Measurements from ENCODE around the gene NFIA. TPM values are rescaled to one million over a fixed set of nuclear protein-coding genes. Genes with fewer than 3 reads are reported as not detected.

The NFIA gene
- total RNA-seq, 2 donors from 2014 or later, result 61.4 to 86.3 TPM

DNA sequence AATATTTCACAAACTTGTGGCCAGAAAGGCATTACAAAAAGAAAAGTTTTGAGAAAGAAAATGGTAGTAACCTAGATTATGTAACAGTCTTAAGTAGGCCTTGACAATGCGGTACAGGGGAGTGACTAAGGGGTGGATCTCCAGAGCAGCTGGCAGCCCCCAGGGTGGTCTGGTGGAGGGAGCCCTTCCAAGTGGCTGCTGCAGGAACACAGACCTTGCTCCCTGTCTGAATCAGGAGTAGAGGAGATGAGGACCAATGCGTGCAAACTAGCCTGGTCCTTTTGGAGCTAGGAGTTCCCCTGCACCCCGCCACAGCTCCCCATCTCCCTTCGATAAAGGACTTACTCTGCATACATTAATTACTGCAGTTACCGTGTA, 189.0 kb downstream of the NFIA start:
- Histone ChIP-seq H3K36me3 (no peaks in the 10 kb centered on the region), H3K27me3 (replicated peaks; ENCODE audit: insufficient read depth) (no peaks in the 10 kb centered on the region), H3K27ac (no peak overlapping the region), H3K4me3 (no peak overlapping the region), H3K4me1 (replicated peaks) (no peaks in the 10 kb centered on the region), H3K9me3 (no peaks in the 10 kb centered on the region)
- no peak for DNase-seq (ENCODE audit: low spot score)
- intact Hi-C loops (cut with DNase I), result no loop called here
- 89% methylated on average over 5 of the region's 5 CpGs for WGBS
- TF ChIP-seq POLR2AphosphoS5 (IDR thresholded peaks at IDR 0.05) (no peak), POLR2A (IDR thresholded peaks at IDR 0.05) (no peak)
- TF ChIP-seq, protein P1, sequence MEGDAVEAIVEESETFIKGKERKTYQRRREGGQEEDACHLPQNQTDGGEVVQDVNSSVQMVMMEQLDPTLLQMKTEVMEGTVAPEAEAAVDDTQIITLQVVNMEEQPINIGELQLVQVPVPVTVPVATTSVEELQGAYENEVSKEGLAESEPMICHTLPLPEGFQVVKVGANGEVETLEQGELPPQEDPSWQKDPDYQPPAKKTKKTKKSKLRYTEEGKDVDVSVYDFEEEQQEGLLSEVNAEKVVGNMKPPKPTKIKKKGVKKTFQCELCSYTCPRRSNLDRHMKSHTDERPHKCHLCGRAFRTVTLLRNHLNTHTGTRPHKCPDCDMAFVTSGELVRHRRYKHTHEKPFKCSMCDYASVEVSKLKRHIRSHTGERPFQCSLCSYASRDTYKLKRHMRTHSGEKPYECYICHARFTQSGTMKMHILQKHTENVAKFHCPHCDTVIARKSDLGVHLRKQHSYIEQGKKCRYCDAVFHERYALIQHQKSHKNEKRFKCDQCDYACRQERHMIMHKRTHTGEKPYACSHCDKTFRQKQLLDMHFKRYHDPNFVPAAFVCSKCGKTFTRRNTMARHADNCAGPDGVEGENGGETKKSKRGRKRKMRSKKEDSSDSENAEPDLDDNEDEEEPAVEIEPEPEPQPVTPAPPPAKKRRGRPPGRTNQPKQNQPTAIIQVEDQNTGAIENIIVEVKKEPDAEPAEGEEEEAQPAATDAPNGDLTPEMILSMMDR (IDR thresholded peaks at IDR 0.05), result no peak

DNA sequence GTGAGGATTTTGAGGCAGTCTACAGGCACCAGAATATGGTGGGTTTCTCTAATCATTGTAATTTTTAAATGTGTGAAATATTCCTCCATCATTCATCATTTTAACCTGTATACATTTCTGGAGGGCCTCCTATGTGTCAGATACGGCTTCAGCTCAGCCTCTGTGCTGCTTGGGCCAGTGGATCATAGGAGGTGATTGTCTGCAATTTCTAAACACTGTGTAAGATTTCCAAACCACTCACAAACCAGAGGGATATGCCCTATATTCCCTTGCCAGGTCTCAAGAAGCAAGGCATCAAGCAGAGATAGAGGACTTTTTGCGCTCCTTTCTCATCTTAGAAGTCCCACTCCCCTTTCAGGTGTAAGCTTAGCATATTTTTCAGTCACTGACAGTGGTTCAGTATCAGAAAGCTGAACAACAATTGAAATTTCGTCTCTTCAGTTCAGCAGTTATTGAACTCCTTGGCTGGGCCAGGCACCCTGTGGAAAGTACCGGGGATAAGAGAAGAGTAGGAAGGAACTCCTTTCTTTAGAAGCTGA, 190.9 kb downstream of the NFIA start:
- H3K27ac ChIP-seq, result no peak overlapping the region
- intact Hi-C loops (cut with DNase I), result no loop called here
- WGBS, result 81% methylated on average over 4 of the region's 4 CpGs
- no peaks in the 10 kb centered on the region for H3K36me3 ChIP-seq
- no peak for TF ChIP-seq POLR2AphosphoS5 (IDR thresholded peaks at IDR 0.05)
- TF ChIP-seq POLR2A (IDR thresholded peaks at IDR 0.05), result no peak
- TF ChIP-seq, protein P1 (IDR thresholded peaks at IDR 0.05), result no peak
- no peak overlapping the region for H3K4me3 ChIP-seq
- H3K9me3 ChIP-seq, result no peaks in the 10 kb centered on the region
- no peak for DNase-seq (ENCODE audit: low spot score)
- H3K27me3 ChIP-seq (replicated peaks; ENCODE audit: insufficient read depth), result no peaks in the 10 kb centered on the region
- H3K4me1 ChIP-seq (replicated peaks), result no peaks in the 10 kb centered on the region

- Histone ChIP-seq H3K9me3 (no peaks in the 10 kb centered on the region), H3K4me3 (no peak overlapping the region), H3K27ac (no peak overlapping the region), H3K27me3 (replicated peaks; ENCODE audit: insufficient read depth) (no peaks in the 10 kb centered on the region), H3K36me3 (no peaks in the 10 kb centered on the region), H3K4me1 (replicated peaks) (no peaks in the 10 kb centered on the region)
- intact Hi-C loops (cut with DNase I), result no loop called here
- TF ChIP-seq POLR2A (IDR thresholded peaks at IDR 0.05) (no peak), POLR2AphosphoS5 (IDR thresholded peaks at IDR 0.05) (no peak)
- TF ChIP-seq, protein P1 (IDR thresholded peaks at IDR 0.05), result no peak
- WGBS, result 91% methylated on average over 5 of the region's 5 CpGs
- DNase-seq (ENCODE audit: low spot score), result no peak
These were observed 191.5 kb downstream of the NFIA start for GRCh38 chr1:61273861-61274260.

- Histone ChIP-seq H3K4me1 (replicated peaks) (no peaks in the 10 kb centered on the region), H3K9me3 (no peaks in the 10 kb centered on the region), H3K4me3 (no peak overlapping the region), H3K27me3 (replicated peaks; ENCODE audit: insufficient read depth) (no peaks in the 10 kb centered on the region), H3K36me3 (no peaks in the 10 kb centered on the region), H3K27ac (no peak overlapping the region)
- DNase-seq (ENCODE audit: low spot score), result no peak
- TF ChIP-seq POLR2A (IDR thresholded peaks at IDR 0.05) (no peak), POLR2AphosphoS5 (IDR thresholded peaks at IDR 0.05) (no peak)
- TF ChIP-seq, protein P1 (IDR thresholded peaks at IDR 0.05), result no peak
- WGBS, result 83% methylated on average over 7 of the region's 7 CpGs
- intact Hi-C loops (cut with DNase I), result no loop called here
These were observed 192.6 kb downstream of the NFIA start for GRCh38 chr1:61274939-61275338.

- no peaks in the 10 kb centered on the region for H3K4me1 ChIP-seq (replicated peaks)
- intact Hi-C loops (cut with DNase I), result no loop called here
- no peak overlapping the region for H3K27ac ChIP-seq
- H3K4me3 ChIP-seq, result no peak overlapping the region
- H3K9me3 ChIP-seq, result no peaks in the 10 kb centered on the region
- no peaks in the 10 kb centered on the region for H3K36me3 ChIP-seq
- DNase-seq (ENCODE audit: low spot score), result no peak
- WGBS, result 85% methylated on average over 3 of the region's 3 CpGs
- H3K27me3 ChIP-seq (replicated peaks; ENCODE audit: insufficient read depth), result no peaks in the 10 kb centered on the region
- TF ChIP-seq POLR2AphosphoS5 (IDR thresholded peaks at IDR 0.05) (no peak), POLR2A (IDR thresholded peaks at IDR 0.05) (no peak)
- TF ChIP-seq, protein P1 (IDR thresholded peaks at IDR 0.05), result no peak
These were observed 193.9 kb downstream of the NFIA start for GRCh38 chr1:61276246-61276645.

Data from prostate gland (tissue), 2 donors.